Keratinocyte (primary cell): ENCODE data around the gene TRIM29.

Source experiments
- EZH2 ChIP-seq: IDR thresholded peaks from one replicate; pipeline ENCODE4 v1.6.1; 2012; ENCODE audit warnings: inconsistent platforms, mild to moderate bottlenecking, low read length, moderate library complexity
- TF ChIP-seq, protein P1 (sequence below), 3 experiments: IDR thresholded peaks in 1 of 3; conservative IDR thresholded peaks in 1 of 3; optimal IDR thresholded peaks in 1 of 3; 2 replicates in 2 of 3; 3 replicates in 1 of 3; pipeline versions ENCODE3 to v1.5.1; 2011; ENCODE audit warnings: low read length in 3 of 3, mild to moderate bottlenecking in 3 of 3, moderate library complexity in 2 of 3, control low read depth in 1 of 3, inconsistent platforms in 1 of 3; ENCODE audit not compliant: insufficient read depth in 2 of 3; ENCODE audit errors: extremely low read depth in 1 of 3

DNA sequence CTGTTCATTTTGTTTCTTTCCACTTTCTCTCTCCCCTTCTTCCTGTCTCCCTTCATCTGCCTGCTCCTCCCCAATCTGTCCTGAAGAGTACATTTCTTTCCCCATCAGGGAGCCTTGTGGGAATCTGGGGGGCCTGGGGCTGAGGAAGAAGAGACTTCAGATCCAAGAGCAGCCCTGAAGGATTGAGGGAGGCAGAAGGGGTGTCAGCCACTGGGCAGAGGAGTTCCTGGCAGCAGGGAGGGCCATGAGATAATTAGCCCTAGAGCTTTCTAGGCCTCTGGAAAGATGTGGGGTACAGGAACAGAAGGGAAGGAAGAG is 48.5 kb upstream of the TRIM29 start:
- TF ChIP-seq, protein P1, sequence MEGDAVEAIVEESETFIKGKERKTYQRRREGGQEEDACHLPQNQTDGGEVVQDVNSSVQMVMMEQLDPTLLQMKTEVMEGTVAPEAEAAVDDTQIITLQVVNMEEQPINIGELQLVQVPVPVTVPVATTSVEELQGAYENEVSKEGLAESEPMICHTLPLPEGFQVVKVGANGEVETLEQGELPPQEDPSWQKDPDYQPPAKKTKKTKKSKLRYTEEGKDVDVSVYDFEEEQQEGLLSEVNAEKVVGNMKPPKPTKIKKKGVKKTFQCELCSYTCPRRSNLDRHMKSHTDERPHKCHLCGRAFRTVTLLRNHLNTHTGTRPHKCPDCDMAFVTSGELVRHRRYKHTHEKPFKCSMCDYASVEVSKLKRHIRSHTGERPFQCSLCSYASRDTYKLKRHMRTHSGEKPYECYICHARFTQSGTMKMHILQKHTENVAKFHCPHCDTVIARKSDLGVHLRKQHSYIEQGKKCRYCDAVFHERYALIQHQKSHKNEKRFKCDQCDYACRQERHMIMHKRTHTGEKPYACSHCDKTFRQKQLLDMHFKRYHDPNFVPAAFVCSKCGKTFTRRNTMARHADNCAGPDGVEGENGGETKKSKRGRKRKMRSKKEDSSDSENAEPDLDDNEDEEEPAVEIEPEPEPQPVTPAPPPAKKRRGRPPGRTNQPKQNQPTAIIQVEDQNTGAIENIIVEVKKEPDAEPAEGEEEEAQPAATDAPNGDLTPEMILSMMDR (optimal IDR thresholded peaks at IDR 0.05 in 1 of 3, IDR thresholded peaks at IDR 0.05 in 1 of 3, conservative IDR thresholded peaks at IDR 0.05 in 1 of 3; ENCODE audit: extremely low read depth in 1 of 3, insufficient read depth in 2 of 3, low read length in 3 of 3), result no peak
- no peak for TF ChIP-seq EZH2
